Superior temporal gyrus (tissue), 1 donor: Measurements from ENCODE around the gene OPN3.

Source experiments
- DNase-seq: peaks from one replicate; pipeline ENCODE4 v3.0.0-alpha.2; 2016; ENCODE audit errors: extremely low spot score

Gene OPN3

GRCh38 chr1:241646201-241646600, 6.0 kb upstream of the OPN3 start:
- DNase-seq: no peak

GRCh38 chr1:241645199-241645598, 5.0 kb upstream of the OPN3 start:
- no peak for DNase-seq

- no peak for DNase-seq
Observed at GRCh38 chr1:241644259-241644658, 4.1 kb upstream of the OPN3 start.

GRCh38 chr1:241642593-241642944, 2.4 kb upstream of the OPN3 start:
- DNase-seq: no peak

- no peak for DNase-seq
Observed at GRCh38 chr1:241641773-241642592, 1.8 kb upstream of the OPN3 start.

GRCh38 chr1:241640867-241641622, 876 bp upstream of the OPN3 start:
- peak; percentile 59 for DNase-seq

GRCh38 chr1:241639623-241640148, 483 bp downstream of the OPN3 start:
- no peak for DNase-seq

GRCh38 chr1:241638909-241639622, 1.1 kb downstream of the OPN3 start:
- DNase-seq: peak; percentile 53

GRCh38 chr1:241638099-241638682, 2.0 kb downstream of the OPN3 start:
- DNase-seq: no peak

- DNase-seq: no peak
Observed at GRCh38 chr1:241637604-241638003, 2.6 kb downstream of the OPN3 start.

GRCh38 chr1:241637046-241637590, 3.1 kb downstream of the OPN3 start:
- peak; percentile 54 for DNase-seq

- no peak for DNase-seq
Observed at GRCh38 chr1:241636291-241636690, 3.9 kb downstream of the OPN3 start.

GRCh38 chr1:241635556-241636152, 4.5 kb downstream of the OPN3 start:
- no peak for DNase-seq

GRCh38 chr1:241632987-241633386, 7.2 kb downstream of the OPN3 start:
- DNase-seq: no peak

GRCh38 chr1:241631674-241632073, 8.5 kb downstream of the OPN3 start:
- no peak for DNase-seq

- no peak for DNase-seq
Observed at GRCh38 chr1:241630899-241631298, 9.3 kb downstream of the OPN3 start.

- DNase-seq: no peak
Observed at GRCh38 chr1:241630476-241630875, 9.7 kb downstream of the OPN3 start.

GRCh38 chr1:241630005-241630404, 10.2 kb downstream of the OPN3 start:
- no peak for DNase-seq

GRCh38 chr1:241627453-241628259, 12.5 kb downstream of the OPN3 start:
- DNase-seq: peak; percentile 71

- no peak for DNase-seq
Observed at GRCh38 chr1:241624935-241625334, 15.2 kb downstream of the OPN3 start.
